HCT116 (cell line): ENCODE measurements around the gene GFM1. TPM values are rescaled to one million over a fixed set of nuclear protein-coding genes. Genes with fewer than 3 reads are reported as not detected.
A peak's percentile ranks its signal among the peaks of the same experiment; 100 is the strongest.

Experiments
- ATAC-seq: fragments of 200-7000 bp; cut with Tn5 transposase; 2 replicates; pipeline ENCODE4 v1.9.1; 2020; ENCODE audit warnings: mild to moderate bottlenecking, moderate library complexity
- BruUV-seq: library from RNA; stranded (reverse); fragments of 400-500 nt; replicated peaks from 2 replicates; lab custom pipeline; 2021; lab: Mats Ljungman, UMichigan
- CTCF ChIA-PET: fragments of 300-600 bp; sonication (Branson Sonifier 250); formaldehyde crosslinking; loops from one replicate; lab custom pipeline; 2021; ENCODE audit warnings: antibody characterized with exemption; lab: Charles Lee
- POLR2A ChIA-PET: fragments of 300-600, 350-600 bp; sonication (Branson Sonifier 250); formaldehyde crosslinking; loops from one replicate; lab custom pipeline; 2021; ENCODE audit warnings: antibody characterized with exemption; lab: Charles Lee
- RAD21 ChIA-PET, 2 experiments: fragments of 300-600 bp; sonication (Branson Sonifier 250); formaldehyde crosslinking; loops; one replicate each; lab custom pipeline; 2023; ENCODE audit warnings: low total read pairs in 2 of 2; ENCODE audit not compliant: uncharacterized antibody in 2 of 2, unreplicated experiment in 2 of 2, low non-redundant PET in 1 of 2; lab: Charles Lee
- DNase-seq: peaks from one replicate; pipeline ENCODE4 v3.0.0-alpha.2; 2010; ENCODE audit warnings: low read depth, low spot score
- H2AFZ ChIP-seq: fragments of 200-600 bp; shearing (Covaris generic), sonication (generic); 2 replicates; pipeline ENCODE4 v1.6.1; 2017; ENCODE audit warnings: low read depth, mixed run types, mixed read lengths, antibody characterized with exemption, low read length; ENCODE audit not compliant: poor library complexity, severe bottlenecking
- H3K27ac ChIP-seq: 2 replicates; pipeline ENCODE4 v1.5.1; 2012; ENCODE audit warnings: low read depth, low read length
- H3K27me3 ChIP-seq: fragments of 200-600 bp; sonication (generic); 2 replicates; pipeline ENCODE4 v1.6.1; 2016; ENCODE audit warnings: mixed run types, low read length, mixed read lengths; ENCODE audit not compliant: insufficient read depth
- H3K36me3 ChIP-seq, 2 experiments: fragments of 200-500 bp in 1 of 2; fragments of 200-600 bp in 1 of 2; sonication (Bioruptor generic) in 1 of 2; sonication (generic) in 1 of 2; 2 replicates each; pipeline versions ENCODE4 v1.5.1 to v1.6.1; 2014 to 2016; ENCODE audit warnings: low read length in 2 of 2, inconsistent platforms in 1 of 2, mixed read lengths in 1 of 2, mixed run types in 1 of 2; ENCODE audit not compliant: insufficient read depth in 2 of 2, control insufficient read depth in 1 of 2
- H3K4me1 ChIP-seq, 2 experiments: fragments of 200-600 bp in 1 of 2; sonication (generic) in 1 of 2; 2 replicates each; pipeline versions ENCODE4 v1.5.1 to v1.6.1; 2012 to 2017; ENCODE audit warnings: low read length in 2 of 2, inconsistent platforms in 1 of 2, mild to moderate bottlenecking in 1 of 2, mixed read lengths in 1 of 2, mixed run types in 1 of 2, moderate library complexity in 1 of 2; ENCODE audit not compliant: insufficient read depth in 2 of 2, control insufficient read depth in 1 of 2
- H3K4me2 ChIP-seq: fragments of 200-600 bp; sonication (generic); 2 replicates; pipeline ENCODE4 v1.6.1; 2017; ENCODE audit warnings: mixed run types, low read length, mixed read lengths
- H3K4me3 ChIP-seq, 2 experiments: fragments of 200-600 bp in 1 of 2; sonication (generic) in 1 of 2; replicated peaks in 1 of 2; 2 replicates each; pipeline ENCODE4 v1.5.1; 2011 to 2016; ENCODE audit warnings: low read length in 2 of 2, control low read depth in 1 of 2, low read depth in 1 of 2, mild to moderate bottlenecking in 1 of 2, mixed read lengths in 1 of 2, mixed run types in 1 of 2
- H3K79me2 ChIP-seq: fragments of 200-600 bp; sonication (generic); 2 replicates; pipeline ENCODE4 v1.6.1; 2017; ENCODE audit warnings: mild to moderate bottlenecking, mixed run types, low read length, moderate library complexity, mixed read lengths; ENCODE audit not compliant: insufficient read depth
- H3K9ac ChIP-seq: fragments of 200-600 bp; sonication (generic); 2 replicates; pipeline ENCODE4 v1.6.1; 2016; ENCODE audit warnings: low read length, mixed read lengths
- H3K9me2 ChIP-seq: fragments of 200-600 bp; sonication (generic), shearing (Covaris generic); 2 replicates; pipeline ENCODE4 v1.6.1; 2017; ENCODE audit warnings: mixed run types, mild to moderate bottlenecking, moderate library complexity; ENCODE audit not compliant: insufficient read depth
- H3K9me3 ChIP-seq, 2 experiments: fragments of 200-500 bp in 1 of 2; fragments of 200-600 bp in 1 of 2; sonication (Bioruptor generic) in 1 of 2; sonication (generic) in 1 of 2; 2 replicates each; pipeline ENCODE4 v1.6.1; 2014 to 2017; ENCODE audit warnings: low read length in 2 of 2, mixed read lengths in 2 of 2, inconsistent platforms in 1 of 2, low read depth in 1 of 2, mild to moderate bottlenecking in 1 of 2, mixed run types in 1 of 2, moderate library complexity in 1 of 2; ENCODE audit not compliant: control insufficient read depth in 1 of 2, insufficient read depth in 1 of 2
- H4K20me1 ChIP-seq: fragments of 200-600 bp; sonication (generic), shearing (Covaris generic); 2 replicates; pipeline ENCODE4 v1.6.1; 2017; ENCODE audit warnings: mixed run types, mild to moderate bottlenecking, moderate library complexity; ENCODE audit not compliant: insufficient read depth
- CEBPB ChIP-seq: IDR thresholded peaks from 2 replicates; pipeline ENCODE4 v1.6.1; 2012; ENCODE audit warnings: low read depth
- EZH2phosphoT487 ChIP-seq: fragments of 200-600 bp; IDR thresholded peaks from 2 replicates; pipeline ENCODE4 v1.6.1; 2018; ENCODE audit warnings: antibody characterized with exemption, borderline replicate concordance
- POLR2AphosphoS5 ChIP-seq: IDR thresholded peaks from 2 replicates; pipeline ENCODE4 v1.6.1; 2011; ENCODE audit warnings: mild to moderate bottlenecking, low read depth, low read length, moderate library complexity
- REST ChIP-seq: IDR thresholded peaks from 2 replicates; pipeline ENCODE4 v1.6.1; 2012; ENCODE audit warnings: low read depth
- SIN3A ChIP-seq: IDR thresholded peaks from 2 replicates; pipeline ENCODE4 v1.6.1; 2012; ENCODE audit warnings: low read depth
- SP1 ChIP-seq: IDR thresholded peaks from 2 replicates; pipeline ENCODE4 v1.6.1; 2012; ENCODE audit warnings: low read depth
- TCF7L2 ChIP-seq: IDR thresholded peaks from 2 replicates; pipeline ENCODE4 v1.7.0; 2011; ENCODE audit warnings: borderline replicate concordance, inconsistent platforms; ENCODE audit not compliant: insufficient read depth, insufficient read length; ENCODE audit errors: extremely low read depth
- YY1 ChIP-seq: IDR thresholded peaks from 2 replicates; pipeline ENCODE4 v1.6.1; 2011; ENCODE audit warnings: low read length, low read depth, moderate library complexity, mild to moderate bottlenecking; ENCODE audit not compliant: insufficient replicate concordance; ENCODE audit errors: extremely low read depth
- ZFX ChIP-seq: fragments of 450-650 bp; IDR thresholded peaks from 2 replicates; pipeline ENCODE4 v1.6.1; 2017
- intact Hi-C: fragments of 100-400 bp; cut with micrococcal nuclease; formaldehyde crosslinking; loops from 2 replicates; pipeline ENCODE4 v1.10.0; 2022
- total RNA-seq: library from RNA; stranded (reverse); gene quantifications from one replicate; pipeline ENCODE4 v1.2.1, GENCODE V29; 2021; ENCODE audit not compliant: unreplicated experiment

GFM1 gene
- total RNA-seq, 1 experiment from 2014 or later = 38.7 TPM

- H3K9ac ChIP-seq = no peak overlapping the region
- peaks cover 0 to 19% of the 10 kb centered on the region in 2 experiments; a peak in 1 of 4 replicates for H3K36me3 ChIP-seq
- TF ChIP-seq ZFX (no peak), SP1 (no peak), CEBPB (no peak)
- H3K4me1 ChIP-seq = peaks cover 6 to 49% of the 10 kb centered on the region in 2 experiments; a peak in 3 of 4 replicates
- H3K4me3 ChIP-seq = no peak overlapping the region
- ChIA-PET POLR2A (no interaction called here), RAD21 (no interaction called here), CTCF (no interaction called here)
- no peak overlapping the region for H3K27ac ChIP-seq
- H3K27me3 ChIP-seq = no peaks in the 10 kb centered on the region
- H3K4me2 ChIP-seq = no peak overlapping the region
- H3K79me2 ChIP-seq = no peaks in the 10 kb centered on the region
- intact Hi-C loops = no loop called here
- no peaks in the 10 kb centered on the region for H3K9me3 ChIP-seq
- no peak overlapping the region for H2AFZ ChIP-seq
- no peak for ATAC-seq
- BruUV-seq = no TSS peak
- no peak for DNase-seq
- H3K9me2 ChIP-seq = no peaks in the 10 kb centered on the region
- no peaks in the 10 kb centered on the region for H4K20me1 ChIP-seq
Measured at GRCh38 chr3:158710601-158711000, 66.3 kb downstream of the GFM1 start.

DNA sequence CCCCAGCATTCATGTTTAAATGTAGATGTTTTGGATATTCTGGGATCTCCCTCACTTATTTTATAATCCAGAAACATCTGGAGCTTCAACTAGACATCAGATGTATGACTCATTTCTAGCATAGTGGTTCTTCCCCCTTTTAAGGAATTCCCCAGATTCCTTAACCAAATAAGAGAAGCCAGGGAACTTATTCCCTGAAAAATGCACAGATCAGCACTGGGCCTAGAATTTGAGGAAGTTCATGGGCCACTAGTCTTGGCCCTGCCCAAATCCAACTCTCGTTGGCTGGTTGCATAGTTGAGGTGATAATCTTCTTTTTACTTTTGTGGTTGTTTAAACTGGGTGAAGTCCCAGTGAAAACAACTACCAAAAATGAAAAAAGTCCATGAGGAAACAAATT, 67.6 kb downstream of the GFM1 start:
- peak overlapping the region; percentile 15 for H3K4me2 ChIP-seq
- no TSS peak for BruUV-seq
- CTCF ChIA-PET = interaction anchor here (0.9 kb wide), 1 partner anchor 16 kb away, joined by 3 read pairs; no protein-coding TSS in a partner anchor

More for the DNA sequence above, 67.6 kb downstream of the GFM1 start:
- ChIA-PET RAD21 (no interaction called here), POLR2A (no interaction called here)
- no peak for TF ChIP-seq POLR2AphosphoS5
- TF ChIP-seq SIN3A = no peak
- TF ChIP-seq EZH2phosphoT487 = no peak
- no peak for TF ChIP-seq TCF7L2
- TF ChIP-seq YY1 = no peak
- no peak for TF ChIP-seq REST
- Histone ChIP-seq H3K27ac (no peak overlapping the region), H3K4me1 (peaks cover 13 to 61% of the 10 kb centered on the region in 2 experiments), H3K27me3 (no peaks in the 10 kb centered on the region), H3K4me3 (no peak overlapping the region), H4K20me1 (0 out of 2 replicates have a peak, but pooled peaks cover under 1% of the 10 kb centered on the region), H3K9me2 (no peaks in the 10 kb centered on the region), H2AFZ (no peak overlapping the region), H3K36me3 (peaks cover 0 to 19% of the 10 kb centered on the region in 2 experiments; a peak in 1 of 4 replicates), H3K9me3 (no peaks in the 10 kb centered on the region), H3K79me2 (no peaks in the 10 kb centered on the region), H3K9ac (no peak overlapping the region)
- DNase-seq = no peak
- intact Hi-C loops = no loop called here
- no peak for ATAC-seq
